Measurements from ENCODE around the gene SDCBP2.

The SDCBP2 gene

GRCh38 chr20:1313236-1313964, 15.5 kb downstream of the SDCBP2 start:
- TF ChIP-seq CTCF (IDR thresholded peaks at IDR 0.05; ENCODE audit: control insufficient read depth, insufficient read depth, low read depth, low read length, missing control alignments): peak; percentile 96
- DNase-seq (ENCODE audit: low read depth): no peak
- peak overlapping the region; percentile 46 for H3K4me3 ChIP-seq (ENCODE audit: control insufficient read depth, low read depth, low read length)

GRCh38 chr20:1312904-1313235, 16.1 kb downstream of the SDCBP2 start:
- no peak for TF ChIP-seq CTCF (IDR thresholded peaks at IDR 0.05; ENCODE audit: control insufficient read depth, insufficient read depth, low read depth, low read length, missing control alignments)
- no peak for DNase-seq (ENCODE audit: low read depth)
- H3K4me3 ChIP-seq (ENCODE audit: control insufficient read depth, low read depth, low read length): no peak overlapping the region

GRCh38 chr20:1312308-1312707, 16.6 kb downstream of the SDCBP2 start:
- DNase-seq (ENCODE audit: low read depth): no peak
- TF ChIP-seq CTCF (IDR thresholded peaks at IDR 0.05; ENCODE audit: control insufficient read depth, insufficient read depth, low read depth, low read length, missing control alignments): no peak
- no peak overlapping the region for H3K4me3 ChIP-seq (ENCODE audit: control insufficient read depth, low read depth, low read length)

GRCh38 chr20:1310506-1311190, 18.3 kb downstream of the SDCBP2 start:
- no peak for DNase-seq (ENCODE audit: low read depth)
- no peak for TF ChIP-seq CTCF (IDR thresholded peaks at IDR 0.05; ENCODE audit: control insufficient read depth, insufficient read depth, low read depth, low read length, missing control alignments)
- H3K4me3 ChIP-seq (ENCODE audit: control insufficient read depth, low read depth, low read length): no peak overlapping the region

- H3K4me3 ChIP-seq (ENCODE audit: control insufficient read depth, low read depth, low read length): no peak overlapping the region
- DNase-seq (ENCODE audit: low read depth): no peak
- TF ChIP-seq CTCF (IDR thresholded peaks at IDR 0.05; ENCODE audit: control insufficient read depth, insufficient read depth, low read depth, low read length, missing control alignments): no peak
These were observed 18.9 kb downstream of the SDCBP2 start for GRCh38 chr20:1310071-1310470.

- DNase-seq (ENCODE audit: low read depth): no peak
- TF ChIP-seq CTCF (IDR thresholded peaks at IDR 0.05; ENCODE audit: control insufficient read depth, insufficient read depth, low read depth, low read length, missing control alignments): no peak
- no peak overlapping the region for H3K4me3 ChIP-seq (ENCODE audit: control insufficient read depth, low read depth, low read length)
These were observed 19.5 kb downstream of the SDCBP2 start for GRCh38 chr20:1309439-1309847.
